HG03571 (cell line): ENCODE data around the gene CHRM5.

ENCODE experiments used
- ATAC-seq: cut with Tn5 transposase; IDR thresholded peaks from one replicate; pipeline ENCODE4 v1.9.1; 2021; ENCODE audit not compliant: unreplicated experiment

CHRM5 gene, protein sequence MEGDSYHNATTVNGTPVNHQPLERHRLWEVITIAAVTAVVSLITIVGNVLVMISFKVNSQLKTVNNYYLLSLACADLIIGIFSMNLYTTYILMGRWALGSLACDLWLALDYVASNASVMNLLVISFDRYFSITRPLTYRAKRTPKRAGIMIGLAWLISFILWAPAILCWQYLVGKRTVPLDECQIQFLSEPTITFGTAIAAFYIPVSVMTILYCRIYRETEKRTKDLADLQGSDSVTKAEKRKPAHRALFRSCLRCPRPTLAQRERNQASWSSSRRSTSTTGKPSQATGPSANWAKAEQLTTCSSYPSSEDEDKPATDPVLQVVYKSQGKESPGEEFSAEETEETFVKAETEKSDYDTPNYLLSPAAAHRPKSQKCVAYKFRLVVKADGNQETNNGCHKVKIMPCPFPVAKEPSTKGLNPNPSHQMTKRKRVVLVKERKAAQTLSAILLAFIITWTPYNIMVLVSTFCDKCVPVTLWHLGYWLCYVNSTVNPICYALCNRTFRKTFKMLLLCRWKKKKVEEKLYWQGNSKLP

DNA sequence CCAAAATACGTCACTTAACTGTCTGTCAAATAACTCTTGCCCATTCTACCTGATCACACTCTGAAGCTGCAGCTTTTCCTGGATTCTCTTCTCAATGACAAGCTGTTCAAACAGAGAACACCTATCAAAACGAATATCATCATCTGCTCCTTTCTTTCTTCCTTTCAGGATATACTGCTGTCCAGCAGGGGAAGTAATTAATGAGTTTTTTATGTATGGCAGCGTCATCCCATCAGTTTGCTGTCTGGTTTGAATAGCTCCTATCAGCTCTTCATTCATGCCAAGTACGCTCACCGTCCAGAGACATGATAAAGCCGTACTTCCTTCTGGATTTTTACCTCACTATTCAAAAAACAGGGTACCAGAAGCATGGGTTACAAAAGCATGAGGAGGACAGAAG, at the start of gene CHRM5:
TSS of gene CHRM5 (plus strand) at position 274 of the 400 bp plus-strand sequence. CDS start 94,221 bp downstream, outside the sequence.
- ATAC-seq, result no peak

DNA sequence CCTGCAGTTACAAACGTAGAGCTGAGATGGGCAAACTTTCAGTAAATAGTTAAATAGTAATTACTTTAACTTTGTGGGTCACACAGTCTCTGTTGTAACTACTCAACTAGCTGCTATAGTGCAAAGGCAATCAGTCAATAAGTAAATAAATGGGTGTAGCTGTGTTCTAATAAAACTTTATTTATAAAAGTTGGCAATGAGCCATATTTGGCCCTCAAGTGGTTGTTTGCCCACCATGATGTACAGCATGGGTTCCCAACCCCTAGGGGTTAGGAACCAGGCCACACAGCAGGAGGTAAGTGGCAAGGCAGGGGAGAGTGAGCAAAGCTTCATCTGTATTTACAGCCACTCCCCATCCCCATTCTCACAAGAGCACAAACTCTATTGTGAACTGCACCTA, 44.9 kb upstream of the CHRM5 start:
- no peak for ATAC-seq

DNA sequence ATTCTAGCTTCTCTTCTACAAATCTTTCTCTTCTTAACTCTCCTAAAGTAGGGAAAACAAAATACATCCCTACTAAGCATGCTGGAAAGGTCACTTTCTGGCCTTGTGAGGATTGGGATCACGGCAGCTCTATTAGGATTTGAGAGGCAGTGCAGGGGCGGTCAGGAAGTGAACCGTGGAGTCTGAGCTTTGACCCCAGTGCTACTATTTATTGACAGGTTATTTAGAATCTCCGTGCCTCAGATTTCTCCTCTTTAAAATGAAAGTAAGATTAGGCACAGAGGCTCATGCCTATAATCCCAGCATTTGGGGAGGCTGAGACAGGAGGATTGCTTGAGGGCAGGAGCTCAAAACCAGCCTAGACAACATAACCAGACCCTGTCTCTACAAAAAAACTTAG, 42.0 kb upstream of the CHRM5 start:
- ATAC-seq, result no peak

- ATAC-seq, result no peak
Observed at GRCh38 chr15:33932734-33933133, 35.6 kb upstream of the CHRM5 start.

GRCh38 chr15:33934396-33934795, 33.9 kb upstream of the CHRM5 start:
- ATAC-seq, result no peak

- no peak for ATAC-seq
Observed at GRCh38 chr15:33934921-33935320, 33.4 kb upstream of the CHRM5 start.

GRCh38 chr15:33941279-33942063, 26.8 kb upstream of the CHRM5 start:
- no peak for ATAC-seq

- ATAC-seq, result no peak
Observed at GRCh38 chr15:33946152-33946551, 22.1 kb upstream of the CHRM5 start.

DNA sequence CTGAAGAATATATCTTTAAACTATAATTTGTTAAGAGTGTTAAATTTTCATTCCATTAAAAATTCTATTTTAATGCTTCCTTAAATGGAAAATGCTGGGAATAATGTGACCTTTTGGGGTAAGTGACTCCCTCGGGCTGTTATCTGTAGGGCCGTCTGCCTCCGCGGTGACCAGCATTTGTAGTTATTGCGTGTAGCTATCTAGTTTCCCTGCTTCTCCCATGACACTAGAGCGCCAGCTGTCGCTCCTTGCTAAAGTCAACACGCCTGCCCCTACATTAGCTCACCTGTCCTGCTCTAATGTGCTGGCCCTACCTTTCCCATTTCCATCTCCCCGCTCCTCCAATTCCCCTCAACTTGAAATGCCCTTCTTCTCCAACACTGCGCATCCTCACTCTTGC, 12.4 kb upstream of the CHRM5 start:
- ATAC-seq, result no peak

DNA sequence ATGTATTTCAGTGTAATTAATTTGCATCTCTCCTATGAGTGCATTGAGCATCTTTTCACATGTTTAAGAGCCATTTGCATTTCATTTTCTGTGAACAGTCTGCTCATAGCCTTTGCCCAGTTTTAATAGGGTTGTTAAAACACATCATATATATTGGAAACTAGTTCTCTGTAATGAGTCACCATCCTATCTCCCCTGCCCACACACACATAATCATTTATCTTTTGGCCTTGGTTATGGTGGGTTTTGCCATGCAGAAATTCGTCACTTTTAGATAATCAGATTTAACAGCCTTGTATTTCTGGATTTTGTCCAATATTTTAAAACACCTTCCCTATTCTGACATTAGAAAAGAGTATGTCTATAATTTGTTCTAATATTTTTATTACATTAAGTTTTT, 11.9 kb upstream of the CHRM5 start:
- ATAC-seq, result no peak

GRCh38 chr15:33959844-33960548, 8.3 kb upstream of the CHRM5 start:
- ATAC-seq, result no peak

- no peak for ATAC-seq
Observed at GRCh38 chr15:33960549-33960935, 7.8 kb upstream of the CHRM5 start.

DNA sequence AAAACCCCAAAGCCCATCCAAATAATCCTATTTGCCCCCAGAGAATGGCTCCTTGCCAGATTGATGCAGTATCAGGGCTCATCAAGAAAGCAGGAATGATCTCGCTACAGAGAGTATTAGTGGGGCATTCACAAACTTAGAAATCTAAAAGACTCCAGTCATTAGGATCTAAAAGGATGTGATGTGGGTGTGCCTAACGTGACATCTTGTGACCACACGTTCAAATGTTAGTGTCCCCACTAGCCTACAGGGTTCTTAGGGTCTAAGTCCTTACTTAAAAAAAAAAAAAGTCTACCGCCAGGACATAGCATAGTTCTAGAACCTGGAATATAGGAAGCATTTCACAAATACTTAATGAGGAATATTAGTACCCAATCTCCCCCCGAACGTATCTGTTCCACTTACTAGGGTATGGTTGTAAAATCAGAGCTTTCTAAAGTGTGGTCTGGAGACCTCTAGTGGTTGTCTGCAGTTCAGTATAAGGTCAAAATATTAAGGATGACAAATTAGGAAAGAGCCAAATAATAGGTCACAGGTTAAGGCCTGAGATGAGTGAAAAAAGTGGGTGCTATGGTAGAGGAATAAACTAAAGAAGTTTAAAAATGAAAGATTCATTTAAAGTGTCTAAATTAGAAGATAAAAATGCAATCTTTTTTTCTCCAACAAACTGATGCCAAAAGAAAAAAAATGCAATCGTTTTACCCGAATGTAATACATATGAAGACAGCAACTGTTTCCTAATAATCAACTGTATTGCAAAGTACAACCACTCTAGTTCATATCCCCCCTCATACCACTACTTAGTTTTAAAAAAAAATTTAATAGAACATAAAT, 4.2 kb upstream of the CHRM5 start:
- ATAC-seq, result no peak

GRCh38 chr15:33964665-33965040, 3.6 kb upstream of the CHRM5 start:
- ATAC-seq, result no peak

DNA sequence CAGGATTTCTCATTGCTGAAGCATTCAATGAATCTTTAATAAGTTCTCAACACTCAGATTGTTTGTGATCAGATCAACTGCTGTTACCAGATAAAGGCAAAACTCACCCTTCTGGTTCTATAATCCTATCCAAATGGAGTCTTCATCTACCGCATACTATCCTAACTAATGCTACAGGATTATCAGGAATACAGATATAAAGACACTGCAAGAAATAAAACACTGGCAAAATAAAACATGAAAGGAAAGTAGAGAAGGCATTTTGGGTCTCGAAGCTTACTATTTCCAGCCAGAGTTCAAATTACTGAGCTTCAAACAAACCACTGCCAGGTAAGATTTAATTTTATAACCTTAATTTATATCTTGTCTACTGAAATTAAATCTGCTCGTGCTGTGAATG, 524 bp downstream of the CHRM5 start:
- ATAC-seq, result no peak

- no peak for ATAC-seq
Observed at GRCh38 chr15:33971811-33972210, 3.5 kb downstream of the CHRM5 start.

DNA sequence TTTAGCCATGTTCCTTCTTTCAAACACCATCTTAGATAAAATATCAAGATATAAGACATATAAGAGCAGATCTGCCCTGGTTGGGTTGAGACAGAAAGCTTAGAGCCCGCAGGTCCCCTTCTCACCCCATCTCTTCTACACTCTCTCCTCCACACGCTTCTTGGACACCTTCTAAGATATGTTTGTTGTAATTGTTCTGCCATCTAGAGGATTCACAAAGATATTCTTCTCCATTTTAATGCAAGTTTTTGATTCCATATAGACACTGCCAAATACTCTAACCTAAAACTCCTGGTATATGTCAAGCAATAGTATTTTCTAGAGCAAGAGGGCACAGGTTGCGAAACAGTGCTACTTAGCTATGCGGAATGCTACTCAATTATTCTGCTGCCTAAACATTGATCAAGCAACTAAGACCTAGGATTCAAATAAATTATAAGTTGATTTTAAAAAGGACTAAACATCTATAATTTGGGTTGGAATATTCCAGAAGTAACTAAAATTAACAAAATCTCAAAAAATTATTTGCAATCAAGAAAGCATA, 6.8 kb downstream of the CHRM5 start:
- no peak for ATAC-seq

- ATAC-seq, result no peak
Observed at GRCh38 chr15:33980159-33980558, 11.9 kb downstream of the CHRM5 start.

- no peak for ATAC-seq
Observed at GRCh38 chr15:33982516-33982915, 14.2 kb downstream of the CHRM5 start.

GRCh38 chr15:33985287-33985686, 17.0 kb downstream of the CHRM5 start:
- no peak for ATAC-seq
